ENCODE measurements around the gene STKLD1.
"Not testable (repeated sequence)": the region's sequence is repeated elsewhere in the genome, so short reads cannot be mapped to it uniquely, and the experiment has no call there.

The STKLD1 gene

DNA sequence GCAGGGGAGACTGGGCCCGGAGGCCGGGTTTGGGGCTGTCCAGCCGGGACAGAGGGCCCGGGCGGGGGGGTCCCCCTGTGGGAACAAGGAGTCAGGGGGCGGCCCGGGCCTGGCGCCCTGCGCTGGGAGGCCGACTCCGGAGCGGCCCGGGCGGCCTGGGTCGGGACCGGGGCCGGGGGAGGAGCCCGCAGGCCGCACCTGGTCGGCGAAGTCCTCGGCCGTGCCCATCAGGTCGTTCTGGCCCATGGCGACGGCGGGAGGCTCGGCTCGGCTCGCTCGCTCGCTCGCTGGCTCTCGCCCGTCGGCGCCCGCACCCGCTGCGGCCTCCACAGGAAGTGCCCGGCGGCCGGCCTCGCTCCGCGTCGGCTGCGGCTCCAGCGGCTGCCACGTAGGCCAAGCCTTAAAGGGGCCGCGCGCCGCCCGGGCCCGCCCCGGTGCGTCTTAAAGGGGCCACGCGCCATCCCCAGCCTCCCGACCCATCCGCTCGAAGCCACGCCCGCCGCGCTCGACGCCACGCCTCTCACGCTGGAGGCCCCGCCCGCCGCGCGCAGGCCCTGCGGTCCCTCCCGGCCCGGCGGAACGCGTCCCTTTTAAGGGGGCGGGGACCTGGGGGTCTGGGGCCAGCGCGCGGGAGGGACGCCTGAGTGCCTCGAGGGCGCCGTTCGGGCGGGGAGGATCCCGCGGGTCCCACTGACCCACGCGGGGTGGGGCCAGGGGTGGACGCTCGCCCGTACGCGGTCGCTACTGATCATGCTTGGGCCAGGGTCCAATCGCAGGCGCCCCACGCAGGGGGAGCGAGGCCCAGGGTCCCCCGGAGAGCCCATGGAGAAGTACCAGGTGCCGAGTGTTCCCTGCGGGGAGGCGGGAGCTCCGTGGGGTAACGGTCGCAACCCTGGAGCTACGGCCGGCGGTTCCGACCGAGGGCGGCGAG is at the start of gene STKLD1, which contains the start of gene SURF4:
Gene STKLD1 (plus strand): TSS at position 643 of the 931 bp plus-strand sequence. CDS start 108 bp downstream, at position 751.
Gene SURF4 (minus strand): TSS at position 337 of the 931 bp plus-strand sequence. CDS start 91 bp downstream, at position 246.
- in situ Hi-C loops (cut with MboI; ENCODE audit: low sequenced_read_pairs) = no loop called here

DNA sequence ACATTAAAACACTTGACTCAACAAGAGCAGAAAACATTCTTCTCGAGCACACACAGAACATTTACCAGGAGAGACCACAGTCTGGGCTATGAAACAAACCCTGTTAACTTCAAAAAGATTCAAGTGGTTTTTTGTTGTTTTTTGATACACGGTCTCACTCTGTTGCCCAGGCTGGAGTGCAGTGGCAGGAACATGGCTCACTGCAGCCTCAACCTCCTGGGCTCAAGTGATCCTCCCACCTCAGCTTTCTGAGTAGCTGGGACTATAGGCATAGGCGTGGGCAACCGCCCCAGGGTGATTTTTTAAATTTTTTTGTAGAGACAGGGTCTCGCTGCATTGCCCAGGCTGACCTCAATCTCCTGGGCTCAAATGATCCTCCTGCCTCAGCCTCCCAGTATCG is 49.1 kb upstream of the STKLD1 start:
- in situ Hi-C loops (cut with MboI; ENCODE audit: low sequenced_read_pairs) = not testable (repeated sequence)

DNA sequence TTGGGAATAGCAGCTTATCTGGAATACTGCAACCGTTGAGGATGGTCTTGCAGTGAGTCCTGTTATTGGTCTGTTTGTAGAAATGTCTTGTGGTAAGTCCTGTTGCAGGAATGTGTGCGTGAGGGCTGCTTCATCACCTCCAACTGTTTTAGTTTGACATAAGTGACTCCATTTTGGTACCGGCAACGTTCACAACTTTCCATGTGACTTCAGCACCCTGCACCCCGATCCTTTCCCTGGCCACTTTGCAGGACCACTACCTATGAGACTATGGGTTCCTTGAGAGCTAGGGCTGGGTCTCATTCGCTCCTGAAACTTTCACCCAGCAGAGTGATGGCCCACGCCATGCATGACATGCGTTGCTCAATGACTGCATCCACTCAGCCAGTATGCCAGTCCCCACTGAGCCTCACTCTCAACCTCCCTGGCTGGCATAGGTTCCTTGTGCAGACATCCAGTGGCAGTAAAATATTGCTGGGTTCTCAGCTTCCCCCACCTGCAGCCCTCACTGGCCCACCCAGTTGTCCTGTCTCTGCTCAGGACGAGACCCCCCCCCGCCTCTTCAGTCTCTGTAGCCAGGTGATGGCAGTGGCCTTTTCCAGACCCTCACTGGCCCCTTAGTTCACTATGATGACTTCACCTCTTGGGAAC is 48.2 kb upstream of the STKLD1 start:
- in situ Hi-C loops (cut with MboI; ENCODE audit: low sequenced_read_pairs) = no loop called here

DNA sequence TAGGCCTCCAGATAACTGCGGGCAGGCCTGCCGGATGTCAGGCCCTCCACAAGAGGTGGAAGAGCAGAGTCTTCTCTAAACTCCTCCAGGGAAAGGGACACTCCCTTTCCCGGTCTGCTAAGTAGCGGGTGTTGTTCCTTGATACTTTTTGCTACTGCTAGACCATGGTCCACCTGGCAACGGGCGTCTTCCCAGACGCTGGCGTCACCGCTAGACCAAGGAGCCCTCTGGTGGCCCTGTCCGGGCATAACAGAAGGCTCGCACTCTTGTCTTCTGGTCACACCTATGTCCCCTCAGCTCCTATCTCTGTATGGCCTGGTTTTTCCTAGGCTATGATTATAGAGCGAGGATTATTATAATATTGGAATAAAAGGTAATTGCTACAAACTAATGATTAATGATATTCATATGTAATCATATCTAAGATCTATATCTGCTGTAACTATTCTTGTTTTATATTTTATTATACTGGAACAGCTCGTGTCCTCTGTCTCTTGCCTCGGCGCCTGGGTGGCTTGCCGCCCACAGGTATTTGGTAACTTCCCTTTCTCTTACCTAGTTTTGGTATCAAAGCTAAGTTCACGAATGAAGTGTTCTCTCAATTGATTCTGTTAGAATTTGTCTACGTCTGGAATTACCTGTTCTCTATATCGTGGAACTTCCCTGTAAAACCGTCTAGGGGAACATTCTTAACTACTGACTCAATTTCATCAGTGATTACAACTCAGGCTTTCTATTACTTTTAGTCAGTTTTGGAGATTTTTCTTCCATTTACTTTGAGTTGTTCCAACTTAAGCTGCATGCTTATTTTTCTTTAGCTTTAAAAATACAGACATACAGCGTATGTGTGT is 46.6 kb upstream of the STKLD1 start:
- in situ Hi-C loops (cut with MboI; ENCODE audit: low sequenced_read_pairs) = not testable (repeated sequence)

DNA sequence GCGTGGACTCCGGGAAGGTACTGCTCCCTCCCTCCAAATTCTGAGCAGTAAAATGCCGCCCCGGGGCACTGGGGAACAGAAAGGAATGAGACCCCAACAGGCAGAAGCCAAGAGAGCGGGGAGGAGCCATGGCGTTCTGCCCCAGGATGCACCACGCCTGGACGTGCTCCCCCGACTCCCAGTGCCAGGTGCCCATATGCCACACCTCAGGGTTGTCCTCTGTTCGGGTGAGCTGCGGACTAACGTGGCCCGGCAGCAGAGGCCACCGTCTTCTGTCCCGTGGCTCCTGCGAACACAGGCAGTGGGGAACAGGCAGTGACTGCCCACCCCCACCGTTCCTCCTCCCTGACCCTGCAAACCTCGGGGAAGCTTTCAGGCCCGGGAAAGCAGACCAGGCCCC is 44.9 kb upstream of the STKLD1 start:
- in situ Hi-C loops (cut with MboI; ENCODE audit: low sequenced_read_pairs) = no loop called here

DNA sequence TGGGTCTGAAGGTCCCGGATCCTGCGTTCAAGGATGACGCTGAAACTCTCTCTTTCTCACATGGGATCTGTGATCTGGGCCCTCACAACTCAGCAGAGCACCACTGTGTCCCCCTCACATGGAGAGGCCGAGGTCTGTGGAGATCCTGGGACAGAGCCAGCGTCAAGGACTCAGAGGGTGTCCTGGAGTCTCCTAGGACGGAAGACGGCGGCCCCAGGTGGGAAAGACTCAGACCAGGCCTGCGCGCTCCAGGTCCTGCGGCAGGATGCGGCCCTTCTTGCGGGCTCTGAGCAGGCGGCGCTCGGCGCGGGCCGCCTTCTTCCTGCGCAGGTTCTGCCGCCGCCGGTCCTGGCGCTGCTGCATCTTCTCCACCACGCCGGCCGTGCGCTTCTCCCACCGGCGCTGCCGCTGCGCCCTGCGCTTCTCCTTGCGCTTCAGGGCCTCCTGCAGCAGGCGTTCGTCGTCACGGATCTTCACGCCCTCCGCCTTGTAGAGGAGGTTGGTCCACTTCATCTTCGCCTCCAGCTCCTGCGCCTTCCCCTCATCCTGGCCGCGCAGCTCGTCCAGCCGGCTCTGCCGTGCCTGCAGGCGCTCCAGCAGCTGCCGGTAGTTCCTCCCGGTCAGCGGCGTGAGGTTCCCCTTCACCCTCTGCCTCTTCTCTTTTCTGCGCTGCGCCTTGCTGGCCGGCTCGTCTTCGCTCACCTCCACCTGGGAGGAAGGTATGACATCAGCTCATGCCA is 44.4 kb upstream of the STKLD1 start:
- in situ Hi-C loops (cut with MboI; ENCODE audit: low sequenced_read_pairs) = no loop called here

DNA sequence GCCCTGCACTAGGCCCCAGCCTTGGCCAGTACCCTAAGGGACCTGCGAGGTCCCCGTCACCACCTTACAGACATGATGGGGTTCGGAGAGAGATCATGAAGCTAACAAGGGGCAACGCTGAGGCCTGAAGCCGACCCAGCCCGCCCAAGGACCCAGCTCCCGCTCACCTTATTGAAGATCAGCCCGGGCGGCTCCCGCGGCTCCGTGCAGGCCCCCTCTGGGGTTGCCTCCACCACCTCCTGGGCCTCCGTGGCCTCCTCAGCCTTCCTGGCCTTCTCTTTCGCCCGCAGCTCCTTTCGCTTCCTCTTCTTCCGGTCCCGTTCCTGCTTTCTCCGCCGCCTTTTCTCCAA is 43.8 kb upstream of the STKLD1 start:
- in situ Hi-C loops (cut with MboI; ENCODE audit: low sequenced_read_pairs) = no loop called here

DNA sequence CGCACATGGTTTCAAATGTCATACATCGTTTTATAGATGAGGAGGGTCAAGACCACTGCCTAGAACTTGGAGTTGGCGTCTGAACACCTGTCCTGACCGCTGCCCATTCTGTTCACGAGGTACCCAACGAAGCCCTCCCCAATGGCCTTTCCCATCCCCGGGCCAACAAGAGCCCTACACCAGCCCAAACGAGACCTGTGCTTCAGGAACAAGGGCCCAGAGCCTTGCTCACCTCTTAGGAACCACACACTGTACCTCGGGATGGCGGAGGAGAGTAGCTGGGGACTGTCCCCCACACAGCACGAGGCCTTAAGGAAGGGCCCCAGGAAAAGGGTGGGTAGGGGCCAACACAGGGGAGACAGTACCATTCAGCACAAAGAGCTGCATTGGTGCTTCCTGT is 43.2 kb upstream of the STKLD1 start:
- in situ Hi-C loops (cut with MboI; ENCODE audit: low sequenced_read_pairs) = no loop called here

DNA sequence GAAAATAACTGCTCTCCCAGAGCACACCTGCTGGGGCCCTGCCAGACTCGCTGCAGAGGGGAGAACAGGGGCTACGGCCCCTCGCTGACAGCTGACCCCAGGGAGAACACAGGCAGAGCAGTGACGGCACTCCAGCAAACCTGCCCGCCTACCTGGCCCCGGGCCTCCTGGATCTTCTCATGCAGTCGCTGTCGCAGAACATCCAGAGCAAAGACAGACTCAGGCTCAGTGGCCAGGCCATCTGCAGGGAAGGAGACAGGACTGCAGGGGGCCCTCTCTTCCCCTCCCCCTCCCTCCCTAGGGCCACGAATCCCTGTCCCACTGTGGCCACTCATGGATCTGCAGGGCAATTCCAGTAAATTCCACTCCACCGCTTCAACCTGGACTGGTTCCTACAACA is 42.6 kb upstream of the STKLD1 start:
- in situ Hi-C loops (cut with MboI; ENCODE audit: low sequenced_read_pairs) = no loop called here

DNA sequence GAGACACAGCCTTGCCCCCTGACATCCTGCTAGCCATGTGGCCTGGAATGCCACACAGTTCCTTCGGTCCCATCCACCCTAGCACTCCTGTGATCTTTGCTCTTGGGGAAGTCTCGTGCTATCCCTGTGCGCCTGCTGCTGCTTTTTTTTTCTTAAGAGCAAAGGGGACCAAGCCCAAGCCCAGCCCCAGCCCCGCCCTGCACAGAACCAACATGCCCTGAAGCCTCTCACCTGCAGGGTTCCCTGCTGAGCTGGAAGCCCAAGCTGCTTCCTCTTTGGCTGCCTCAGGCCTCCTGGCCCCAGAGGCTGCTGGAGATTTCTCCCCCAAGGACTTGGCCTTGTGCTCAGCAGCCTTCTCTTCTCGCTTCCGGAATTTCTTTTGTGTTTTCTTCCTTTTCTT is 42.0 kb upstream of the STKLD1 start:
- in situ Hi-C loops (cut with MboI; ENCODE audit: low sequenced_read_pairs) = no loop called here

DNA sequence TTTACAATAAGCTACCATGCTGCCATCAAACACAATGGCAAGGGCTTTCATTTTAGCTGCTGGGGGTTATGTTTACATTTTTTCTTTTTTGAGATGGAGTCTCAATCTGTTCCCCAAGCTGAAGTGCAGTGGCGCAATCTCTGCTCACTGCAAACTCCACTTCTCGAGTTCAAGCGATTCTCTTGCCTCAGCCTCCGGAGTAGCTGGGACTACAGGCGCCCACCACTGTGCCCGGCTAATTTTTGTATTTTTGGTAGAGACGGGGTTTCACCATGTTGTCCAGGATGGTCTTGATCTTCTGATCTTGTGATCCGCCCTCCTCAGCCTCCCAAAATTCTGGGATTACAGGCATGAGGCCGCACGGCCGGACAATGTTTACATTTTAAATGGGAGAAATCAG is 41.3 kb upstream of the STKLD1 start:
- in situ Hi-C loops (cut with MboI; ENCODE audit: low sequenced_read_pairs) = not testable (repeated sequence)

DNA sequence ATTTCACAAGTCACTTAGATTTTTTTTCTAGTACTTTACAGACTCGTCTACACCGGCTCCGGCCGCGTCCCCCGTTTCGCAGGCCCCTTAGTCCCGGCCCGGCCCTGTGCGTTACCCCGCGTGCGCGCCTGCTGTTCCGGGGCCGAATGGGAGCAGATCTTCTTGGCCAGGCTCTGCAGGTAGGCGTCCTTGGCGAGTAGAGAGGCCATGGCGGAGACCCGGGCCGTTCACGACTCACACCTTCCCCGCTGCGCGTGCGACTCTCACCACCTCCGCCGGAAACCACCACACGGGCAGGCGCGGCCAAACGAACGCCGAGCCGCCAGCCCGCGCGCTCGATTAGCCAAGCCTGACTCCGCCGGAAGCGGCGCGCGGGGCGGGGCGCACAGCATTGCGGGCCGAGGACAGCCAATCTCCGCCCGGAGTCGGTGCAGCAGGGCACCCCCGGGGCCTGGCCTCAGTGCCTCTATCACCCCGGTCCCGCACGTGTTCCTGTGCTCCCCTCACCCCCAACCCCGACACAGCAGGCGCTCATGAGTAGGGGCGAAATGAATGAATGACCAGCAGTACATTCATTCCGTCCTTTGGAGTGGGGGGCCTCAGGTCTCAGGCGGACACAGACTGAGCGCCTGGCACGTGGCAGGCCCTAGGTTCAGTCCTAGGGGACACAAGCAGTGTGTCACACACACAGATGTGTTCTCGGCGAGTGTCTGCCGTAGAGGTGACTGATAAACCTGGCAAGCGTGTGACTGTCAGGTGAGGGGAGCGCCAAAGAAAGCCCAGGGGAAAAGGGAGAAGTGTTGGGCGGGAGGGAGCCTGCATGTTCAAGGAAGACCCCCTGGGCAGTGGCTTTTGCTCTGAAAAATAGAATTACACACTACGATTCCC is 40.0 kb upstream of the STKLD1 start, which contains the start of gene SURF6:
Gene SURF6 (minus strand): TSS at position 265 of the 888 bp plus-strand sequence. CDS start 56 bp downstream, at position 209.
- in situ Hi-C loops (cut with MboI; ENCODE audit: low sequenced_read_pairs) = no loop called here

DNA sequence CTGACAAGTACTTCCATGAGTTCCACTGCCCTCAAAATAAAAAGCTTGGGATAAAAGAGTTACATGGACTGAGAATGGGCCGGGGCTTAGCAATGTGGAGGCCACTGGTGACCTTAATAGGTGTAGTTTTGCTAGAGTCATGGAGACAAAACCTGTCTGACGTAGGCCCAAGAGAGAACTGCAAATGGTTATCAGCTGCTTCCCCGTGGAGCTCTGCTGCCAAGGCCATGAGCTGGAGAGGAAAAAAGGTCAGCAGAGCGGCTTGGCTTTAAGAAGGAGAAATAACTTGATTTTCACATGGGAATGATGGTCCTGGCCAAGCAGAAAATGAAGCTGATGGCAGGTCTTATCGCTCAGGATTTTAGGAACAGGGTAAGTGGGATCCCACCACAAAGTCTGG is 36.5 kb upstream of the STKLD1 start:
- in situ Hi-C loops (cut with MboI; ENCODE audit: low sequenced_read_pairs) = no loop called here

DNA sequence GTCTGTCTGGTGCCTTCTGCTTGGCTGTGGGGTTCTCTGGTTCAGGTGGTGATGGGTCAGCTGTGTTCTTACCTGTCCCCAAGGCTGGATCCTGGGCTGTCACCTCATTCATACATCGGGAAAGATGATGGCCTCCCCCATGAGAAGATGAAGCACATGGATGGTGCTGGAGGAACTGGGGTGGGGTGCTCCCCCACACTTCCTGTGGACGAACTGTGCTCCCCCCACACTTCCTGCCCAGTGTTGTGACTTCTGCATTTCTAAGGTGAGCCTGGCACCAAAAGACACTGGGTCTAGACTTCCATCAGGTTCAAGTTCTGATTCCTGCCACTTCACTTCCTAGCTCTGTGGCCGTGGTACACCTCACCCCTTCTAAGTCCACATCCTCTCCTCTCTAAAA is 35.9 kb upstream of the STKLD1 start:
- in situ Hi-C loops (cut with MboI; ENCODE audit: low sequenced_read_pairs) = no loop called here

DNA sequence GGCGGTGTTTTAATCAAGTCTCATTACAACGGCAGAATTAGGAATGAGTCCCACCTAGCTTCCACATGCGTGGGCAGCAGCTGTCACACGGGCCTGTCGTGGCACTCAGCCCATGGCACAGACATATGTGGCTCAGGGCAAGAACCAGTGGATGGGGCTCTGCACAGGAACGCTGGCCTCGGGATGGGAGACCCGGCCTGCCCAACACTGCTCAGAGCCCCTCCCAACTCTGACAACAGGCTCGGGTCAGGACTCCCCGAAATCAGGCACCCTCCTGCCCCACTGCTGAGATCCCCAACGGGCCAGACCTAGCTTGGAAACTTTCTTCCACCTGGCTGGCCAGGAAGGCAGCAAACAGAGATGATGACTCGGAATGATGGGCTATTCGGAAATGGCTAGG is 35.2 kb upstream of the STKLD1 start:
- in situ Hi-C loops (cut with MboI; ENCODE audit: low sequenced_read_pairs) = no loop called here

DNA sequence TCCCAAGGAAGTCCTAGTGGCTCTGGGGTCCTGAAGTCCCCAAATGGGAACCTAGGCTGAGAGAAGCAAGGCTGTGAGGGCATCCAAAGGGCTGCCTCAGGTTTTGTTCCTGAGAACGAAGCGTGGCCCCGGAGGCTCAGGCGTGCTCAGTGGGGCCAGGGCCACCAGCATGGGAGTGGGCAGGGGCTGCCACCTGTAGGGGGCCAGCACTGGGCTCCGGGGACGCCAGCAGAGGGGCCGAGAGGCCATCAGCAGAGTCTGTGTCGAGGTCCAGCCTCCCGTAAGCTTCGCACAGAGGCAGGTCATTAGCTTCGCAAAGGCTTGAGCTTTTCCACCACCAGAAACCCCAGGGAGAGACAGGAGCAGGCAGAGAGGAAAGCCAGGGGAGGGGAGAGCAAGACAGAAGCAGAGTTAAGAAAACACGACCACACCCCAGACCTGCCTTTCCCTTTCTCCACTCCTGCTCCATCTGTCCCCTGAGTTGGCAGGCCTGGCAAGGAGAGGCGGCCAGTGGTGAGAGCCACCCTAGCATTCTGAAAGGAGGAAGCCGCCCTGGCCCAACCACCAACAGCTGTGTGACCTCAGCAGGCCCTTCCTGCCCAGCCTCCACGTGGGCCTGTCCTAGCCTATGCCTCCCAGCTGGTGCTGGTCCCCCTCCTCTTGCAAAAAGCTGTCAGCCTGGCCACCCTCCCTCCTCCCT is 34.6 kb upstream of the STKLD1 start:
- in situ Hi-C loops (cut with MboI; ENCODE audit: low sequenced_read_pairs) = no loop called here

DNA sequence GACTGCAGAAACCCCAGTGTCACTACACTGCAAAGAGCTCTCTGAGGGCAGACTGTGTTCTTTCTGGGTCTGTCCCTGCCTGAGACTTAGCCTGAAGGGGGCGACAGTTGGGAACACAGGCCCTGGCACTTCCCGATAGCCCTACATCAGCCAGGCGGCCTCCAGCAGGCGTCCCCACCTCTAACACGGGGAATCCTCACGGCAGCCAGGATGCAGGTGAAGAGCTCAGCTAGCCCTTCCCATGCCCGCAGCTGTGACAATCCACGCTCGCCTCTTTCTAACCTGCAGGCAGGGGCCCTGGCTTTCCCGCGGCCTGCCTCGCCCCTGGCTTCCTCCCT is 34.1 kb upstream of the STKLD1 start:
- in situ Hi-C loops (cut with MboI; ENCODE audit: low sequenced_read_pairs) = no loop called here

DNA sequence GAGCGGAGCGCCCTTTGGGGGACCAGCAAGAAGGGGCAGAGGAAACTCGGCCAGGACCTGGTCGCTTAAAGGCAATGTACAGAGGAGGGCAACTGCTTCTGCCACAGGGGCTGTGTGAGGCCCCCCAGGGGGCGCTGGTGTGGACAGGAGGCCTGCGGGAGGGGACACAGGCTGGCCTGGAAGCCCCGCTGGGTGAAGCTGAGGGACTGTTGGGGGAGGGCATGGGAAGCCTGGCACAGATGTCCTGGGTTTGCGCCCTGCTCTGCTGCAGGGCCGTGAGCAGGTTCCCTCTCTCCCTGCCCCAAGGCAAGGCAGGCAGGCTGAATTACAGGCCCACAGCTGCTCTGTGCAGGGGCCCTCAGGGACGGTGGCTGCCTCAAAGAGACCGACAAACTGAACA is 33.6 kb upstream of the STKLD1 start:
- in situ Hi-C loops (cut with MboI; ENCODE audit: low sequenced_read_pairs) = no loop called here

DNA sequence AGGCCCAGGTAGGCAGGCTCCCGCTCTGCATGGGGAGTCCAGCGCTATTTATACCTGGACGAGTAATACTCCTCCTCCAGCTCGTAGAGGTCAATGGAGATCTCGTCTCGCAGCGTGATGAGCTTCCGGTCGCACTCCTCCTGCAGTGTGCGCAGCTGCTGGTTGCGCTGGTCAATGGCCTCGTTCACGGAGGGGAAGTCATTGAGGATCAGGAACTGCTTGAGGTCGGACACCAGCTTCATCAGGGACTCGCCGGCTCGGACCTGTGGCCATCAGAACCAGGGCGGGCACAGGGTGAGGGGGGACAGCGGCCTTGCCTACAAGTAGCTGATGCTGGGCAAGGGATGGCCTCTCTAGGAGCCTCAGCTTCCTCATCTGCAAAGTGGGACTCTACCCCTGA is 32.1 kb upstream of the STKLD1 start:
- in situ Hi-C loops (cut with MboI; ENCODE audit: low sequenced_read_pairs) = no loop called here
